ENCODE results near the gene DBN1.

DBN1 gene

GRCh38 chr5:177473443-177474001 lies at the start of gene DBN1:
Gene DBN1, minus strand, starts transcription at chr5:177473634. Its CDS starts 113 bp downstream, at chr5:177473521.
- no peak for DNase-seq (ENCODE audit: low read depth)

- DNase-seq (ENCODE audit: low read depth), result no peak
Measured at GRCh38 chr5:177520916-177521513, 47.6 kb upstream of the DBN1 start.

GRCh38 chr5:177520271-177520670 lies 46.8 kb upstream of the DBN1 start:
- no peak for DNase-seq (ENCODE audit: low read depth)

GRCh38 chr5:177519463-177520235 lies 46.2 kb upstream of the DBN1 start:
- DNase-seq (ENCODE audit: low read depth), result no peak

- DNase-seq (ENCODE audit: low read depth), result peak; percentile 94
Measured at GRCh38 chr5:177516601-177517568, 43.5 kb upstream of the DBN1 start, which contains the start of gene DDX41. Gene DDX41, minus strand, starts transcription at chr5:177516961. Its CDS starts 16 bp downstream, at chr5:177516945.

- no peak for DNase-seq (ENCODE audit: low read depth)
Measured at GRCh38 chr5:177515580-177515979, 42.1 kb upstream of the DBN1 start.

GRCh38 chr5:177514541-177514940 lies 41.1 kb upstream of the DBN1 start:
- no peak for DNase-seq (ENCODE audit: low read depth)

- no peak for DNase-seq (ENCODE audit: low read depth)
Measured at GRCh38 chr5:177513500-177513899, 40.1 kb upstream of the DBN1 start.

- no peak for DNase-seq (ENCODE audit: low read depth)
Measured at GRCh38 chr5:177512736-177513380, 39.4 kb upstream of the DBN1 start.

GRCh38 chr5:177511796-177512675 lies 38.6 kb upstream of the DBN1 start:
- DNase-seq (ENCODE audit: low read depth), result no peak

- DNase-seq (ENCODE audit: low read depth), result no peak
Measured at GRCh38 chr5:177511181-177511580, 37.7 kb upstream of the DBN1 start.

GRCh38 chr5:177510567-177511053 lies 37.2 kb upstream of the DBN1 start:
- no peak for DNase-seq (ENCODE audit: low read depth)

- DNase-seq (ENCODE audit: low read depth), result no peak
Measured at GRCh38 chr5:177509991-177510566, 36.6 kb upstream of the DBN1 start.

GRCh38 chr5:177509381-177509951 lies 36.0 kb upstream of the DBN1 start, which contains the start of gene DOK3:
Gene DOK3, minus strand, starts transcription at chr5:177509826. Its CDS starts 286 bp downstream, at chr5:177509540.
- DNase-seq (ENCODE audit: low read depth), result no peak

GRCh38 chr5:177508837-177509236 lies 35.4 kb upstream of the DBN1 start:
- no peak for DNase-seq (ENCODE audit: low read depth)

- DNase-seq (ENCODE audit: low read depth), result no peak
Measured at GRCh38 chr5:177508221-177508611, 34.8 kb upstream of the DBN1 start.

GRCh38 chr5:177507596-177508220 lies 34.3 kb upstream of the DBN1 start:
- DNase-seq (ENCODE audit: low read depth), result no peak

GRCh38 chr5:177507165-177507564 lies 33.7 kb upstream of the DBN1 start:
- no peak for DNase-seq (ENCODE audit: low read depth)

- DNase-seq (ENCODE audit: low read depth), result no peak
Measured at GRCh38 chr5:177505075-177505474, 31.6 kb upstream of the DBN1 start.
